ENCODE results near the gene TULP4.
"Not testable (repeated sequence)": the region's sequence is repeated elsewhere in the genome, so short reads cannot be mapped to it uniquely, and the experiment has no call there.

The TULP4 gene

GRCh38 chr6:158516098-158516497, 203.8 kb downstream of the TULP4 start:
- H3K4me3 ChIP-seq (ENCODE audit: low read depth, low read length), result no peak overlapping the region
- DNase-seq (ENCODE audit: low read depth, low spot score), result no peak
- ChIA-PET POLR2A (no interaction called here), CTCF (interaction anchor here (2.2 kb wide), 1 partner anchor 295 kb away, joined by 11 read pairs; no protein-coding TSS in a partner anchor)
- no peak for TF ChIP-seq CTCF (IDR thresholded peaks at IDR 0.05; ENCODE audit: insufficient read depth, low read length, missing control alignments)

GRCh38 chr6:158517038-158517437, 204.8 kb downstream of the TULP4 start:
- POLR2A ChIA-PET, result no interaction called here
- no peak for TF ChIP-seq CTCF (IDR thresholded peaks at IDR 0.05; ENCODE audit: insufficient read depth, low read length, missing control alignments)
- H3K4me3 ChIP-seq (ENCODE audit: low read depth, low read length), result no peak overlapping the region
- CTCF ChIA-PET, result interaction anchor here (2.2 kb wide), 1 partner anchor 296 kb away, joined by 11 read pairs; no protein-coding TSS in a partner anchor
- no peak for DNase-seq (ENCODE audit: low read depth, low spot score)

- no peak for TF ChIP-seq CTCF (IDR thresholded peaks at IDR 0.05; ENCODE audit: insufficient read depth, low read length, missing control alignments)
- no peak overlapping the region for H3K4me3 ChIP-seq (ENCODE audit: low read depth, low read length)
- ChIA-PET POLR2A (no interaction called here), CTCF (interaction anchor here (2.2 kb wide), 1 partner anchor 297 kb away, joined by 11 read pairs; no protein-coding TSS in a partner anchor)
- no peak for DNase-seq (ENCODE audit: low read depth, low spot score)
These were observed 205.3 kb downstream of the TULP4 start for GRCh38 chr6:158517581-158517980.

GRCh38 chr6:158518191-158519127, 206.2 kb downstream of the TULP4 start:
- peak overlapping the region; percentile 51 for H3K4me3 ChIP-seq (ENCODE audit: low read depth, low read length)
- POLR2A ChIA-PET, result no interaction called here
- CTCF ChIA-PET, result interaction anchor here (0.6 to 2.0 kb wide), 25 partner anchors 9 to 305 kb away, joined by 3 to 24 read pairs (median 3); no protein-coding TSS in a partner anchor

GRCh38 chr6:158519300-158519699, 207.0 kb downstream of the TULP4 start:
- CTCF ChIA-PET, result interaction anchor here (0.6 to 2.0 kb wide), 24 partner anchors 9 to 306 kb away, joined by 3 to 24 read pairs (median 4); no protein-coding TSS in a partner anchor
- DNase-seq (ENCODE audit: low read depth, low spot score), result no peak
- POLR2A ChIA-PET, result interaction anchor here (0.7 kb wide), 2 partner anchors 15 to 1783 kb away, joined by 3 read pairs; no protein-coding TSS in a partner anchor
- no peak for TF ChIP-seq CTCF (IDR thresholded peaks at IDR 0.05; ENCODE audit: insufficient read depth, low read length, missing control alignments)
- no peak overlapping the region for H3K4me3 ChIP-seq (ENCODE audit: low read depth, low read length)

More at GRCh38 chr6:158518191-158519127, 206.2 kb downstream of the TULP4 start:
- no peak for DNase-seq (ENCODE audit: low read depth, low spot score)
- TF ChIP-seq CTCF (IDR thresholded peaks at IDR 0.05; ENCODE audit: insufficient read depth, low read length, missing control alignments), result peak; percentile 73

- CTCF ChIA-PET, result interaction anchor here (0.9 to 2.0 kb wide), 11 partner anchors 9 to 335 kb away, joined by 3 to 14 read pairs (median 6); no protein-coding TSS in a partner anchor
- DNase-seq (ENCODE audit: low read depth, low spot score), result no peak
- no peak overlapping the region for H3K4me3 ChIP-seq (ENCODE audit: low read depth, low read length)
- no peak for TF ChIP-seq CTCF (IDR thresholded peaks at IDR 0.05; ENCODE audit: insufficient read depth, low read length, missing control alignments)
- POLR2A ChIA-PET, result interaction anchor here (0.7 kb wide), 2 partner anchors 16 to 1783 kb away, joined by 3 read pairs; no protein-coding TSS in a partner anchor
These were observed 207.5 kb downstream of the TULP4 start for GRCh38 chr6:158519761-158520160.

GRCh38 chr6:158520975-158521374, 208.7 kb downstream of the TULP4 start:
- DNase-seq (ENCODE audit: low read depth, low spot score); H3K4me3 ChIP-seq (ENCODE audit: low read depth, low read length); POLR2A ChIA-PET; CTCF ChIA-PET: not testable (repeated sequence)

All from AG04449 (cell line).